ENCODE results near the gene PNMA8C. TPM values are rescaled to one million over a fixed set of nuclear protein-coding genes. Genes with fewer than 3 reads are reported as not detected.
A peak's percentile ranks its signal among the peaks of the same experiment; 100 is the strongest.

The PNMA8C gene
- total and polyA plus RNA-seq, 2 experiments from 2014 or later: 0.44 to 2.3 TPM

- Mint-ChIP-seq H3K27ac (no peak overlapping the region; the same call in 1 of the 2 replicates), H3K36me3 (ENCODE audit: low read depth) (no peaks in the 10 kb centered on the region)
Observed at GRCh38 chr19:46404055-46404752, 24.5 kb downstream of the PNMA8C start.

More at GRCh38 chr19:46404055-46404752, 24.5 kb downstream of the PNMA8C start:
- ATAC-seq (peak; percentile 50), DNase-seq (ENCODE audit: low spot score) (peak; percentile 70)
- no peaks in the 10 kb centered on the region for H3K9me2 ChIP-seq (ENCODE audit: insufficient read depth)
- H3K4me3 Mint-ChIP-seq: peak overlapping the region; percentile 73
- peaks cover 34% of the 10 kb centered on the region for H3K4me1 Mint-ChIP-seq
- no peak overlapping the region for H3K27ac ChIP-seq (ENCODE audit: low read depth)
- no peaks in the 10 kb centered on the region for H4K20me1 ChIP-seq (replicated peaks; ENCODE audit: insufficient read depth)
- no peaks in the 10 kb centered on the region for H3K9me3 Mint-ChIP-seq
- H3K27me3 ChIP-seq (ENCODE audit: insufficient read depth): peaks cover 61% of the 10 kb centered on the region
- H3F3A ChIP-seq (replicated peaks; ENCODE audit: low read depth): peaks cover 13% of the 10 kb centered on the region; the same call in 1 of the 2 replicates
- H2AFZ ChIP-seq: peak overlapping the region; percentile 97
- peak overlapping the region; percentile 69 for H3K4me3 ChIP-seq
- no peaks in the 10 kb centered on the region for H3K36me3 ChIP-seq (ENCODE audit: insufficient read depth)
- H3K27me3 Mint-ChIP-seq (ENCODE audit: insufficient read depth, low read depth, poor library complexity): peaks cover 45% of the 10 kb centered on the region
- no peak for TF ChIP-seq CTCF (conservative IDR thresholded peaks at IDR 0.05; ENCODE audit: low read depth in 2 of 2)
- TF ChIP-seq EZH2 (IDR thresholded peaks at IDR 0.05; ENCODE audit: low read depth, unreplicated experiment): no peak
- no peak for TF ChIP-seq POLR2AphosphoS5 (IDR thresholded peaks at IDR 0.05; ENCODE audit: low read depth)
- TF ChIP-seq EZH2phosphoT487 (IDR thresholded peaks at IDR 0.05; ENCODE audit: unreplicated experiment): no peak
- TF ChIP-seq CREB1 (CRISPR knock-in tag; IDR thresholded peaks at IDR 0.05; ENCODE audit: low read depth): no peak
- no peak for TF ChIP-seq REST (IDR thresholded peaks at IDR 0.05; ENCODE audit: unreplicated experiment)
- TF ChIP-seq ETS1 (IDR thresholded peaks at IDR 0.05): no peak
- TF ChIP-seq NANOG (IDR thresholded peaks at IDR 0.05; ENCODE audit: borderline replicate concordance): no peak
- TF ChIP-seq ZNF114 (CRISPR knock-in tag; IDR thresholded peaks at IDR 0.05): no peak
- no peak for TF ChIP-seq STAT1 (IDR thresholded peaks at IDR 0.05; ENCODE audit: unreplicated experiment)
- no peak for TF ChIP-seq ZNF462 (CRISPR knock-in tag; IDR thresholded peaks at IDR 0.05)
- no peak for TF ChIP-seq ZNF331 (CRISPR knock-in tag; IDR thresholded peaks at IDR 0.05; ENCODE audit: low read depth)
- TF ChIP-seq JUNB (IDR thresholded peaks at IDR 0.05; ENCODE audit: unreplicated experiment): no peak
- H3K79me2 ChIP-seq (replicated peaks; ENCODE audit: insufficient read depth): no peaks in the 10 kb centered on the region
- H3K4me2 ChIP-seq: peak overlapping the region; percentile 93
- peaks cover 23% of the 10 kb centered on the region for H3K4me1 ChIP-seq (ENCODE audit: insufficient read depth)
